MM.1S (cell line): ENCODE measurements around the gene USP32.
"Not testable (repeated sequence)": the region's sequence is repeated elsewhere in the genome, so short reads cannot be mapped to it uniquely, and the experiment has no call there.

Experiments used
- DNase-seq: peaks from one replicate; pipeline ENCODE4 v3.0.0-alpha.2; 2015
- H2AFZ ChIP-seq: fragments of 300-600 bp; sonication (generic); 2 replicates; pipeline ENCODE4 v1.6.0; 2016; ENCODE audit warnings: antibody characterized with exemption, low read length
- H3F3A ChIP-seq: fragments of 300-600 bp; sonication (generic); 2 replicates; pipeline ENCODE4 v1.6.1; 2016; ENCODE audit warnings: mild to moderate bottlenecking, antibody characterized with exemption, low read length, moderate library complexity, mixed read lengths; ENCODE audit not compliant: insufficient read depth
- H3K27ac ChIP-seq: fragments of 300-600 bp; sonication (generic); 2 replicates; pipeline ENCODE4 v1.5.1; 2016; ENCODE audit warnings: mild to moderate bottlenecking, low read length
- H3K27me3 ChIP-seq: fragments of 300-600 bp; sonication (generic); replicated peaks from 2 replicates; pipeline ENCODE4 v1.6.0; 2016; ENCODE audit warnings: low read length; ENCODE audit not compliant: insufficient read depth
- H3K36me3 ChIP-seq: fragments of 300-600 bp; sonication (generic); replicated peaks from 2 replicates; pipeline ENCODE4 v1.6.1; 2016; ENCODE audit warnings: mild to moderate bottlenecking, low read length, mixed read lengths; ENCODE audit not compliant: insufficient read depth
- H3K4me1 ChIP-seq: fragments of 300-600 bp; sonication (generic); 2 replicates; pipeline ENCODE4 v1.6.1; 2016; ENCODE audit warnings: low read length, mixed read lengths
- H3K4me2 ChIP-seq: fragments of 300-600 bp; sonication (generic); 2 replicates; pipeline ENCODE4 v1.6.0; 2016; ENCODE audit warnings: low read depth, low read length
- H3K4me3 ChIP-seq: fragments of 300-600 bp; sonication (generic); 2 replicates; pipeline ENCODE4 v1.5.1; 2016; ENCODE audit warnings: low read length, mixed read lengths
- H3K79me2 ChIP-seq: fragments of 300-600 bp; sonication (generic); 2 replicates; pipeline ENCODE4 v1.6.1; 2016; ENCODE audit warnings: mixed run types, low read length, mixed read lengths
- H3K9ac ChIP-seq: fragments of 300-600 bp; sonication (generic); 2 replicates; pipeline ENCODE4 v1.6.1; 2016; ENCODE audit warnings: low read length, mixed read lengths
- H3K9me2 ChIP-seq: fragments of 300-600 bp; sonication (generic); replicated peaks from 2 replicates; pipeline ENCODE4 v1.6.1; 2016; ENCODE audit warnings: mild to moderate bottlenecking, low read length, mixed read lengths; ENCODE audit not compliant: insufficient read depth
- H3K9me3 ChIP-seq: fragments of 300-600 bp; sonication (generic); replicated peaks from 2 replicates; pipeline ENCODE4 v1.6.1; 2016; ENCODE audit warnings: mild to moderate bottlenecking, low read length, mixed read lengths; ENCODE audit not compliant: insufficient read depth
- H4K20me1 ChIP-seq: fragments of 300-600 bp; sonication (generic); 2 replicates; pipeline ENCODE4 v1.6.1; 2016; ENCODE audit warnings: mild to moderate bottlenecking, low read length, moderate library complexity, mixed read lengths; ENCODE audit not compliant: insufficient read depth
- CTCF ChIP-seq: fragments of 300-600 bp; sonication (generic); IDR thresholded peaks from 2 replicates; pipeline ENCODE4 v1.5.1; 2016; ENCODE audit warnings: antibody characterized with exemption, low read length, mixed read lengths
- EZH2 ChIP-seq: fragments of 300-600 bp; sonication (generic); optimal IDR thresholded peaks from 2 replicates; pipeline ENCODE3; 2017; ENCODE audit warnings: low read depth, mild to moderate bottlenecking, antibody characterized with exemption, low read length, mixed read lengths
- EZH2phosphoT487 ChIP-seq: fragments of 300-600 bp; sonication (generic); IDR thresholded peaks from 2 replicates; pipeline ENCODE4 v1.6.1; 2018; ENCODE audit warnings: antibody characterized with exemption, low read length

Gene USP32

GRCh38 chr17:60381958-60382357, 10.0 kb downstream of the USP32 start:
- Histone ChIP-seq H3K79me2 (0 out of 2 replicates have a peak, but pooled peaks cover 5% of the 10 kb centered on the region), H3K27me3 (no peaks in the 10 kb centered on the region), H2AFZ (no peak overlapping the region), H3K9me3 (no peaks in the 10 kb centered on the region), H3F3A (no peaks in the 10 kb centered on the region), H4K20me1 (no peaks in the 10 kb centered on the region), H3K9ac (no peak overlapping the region), H3K36me3 (no peaks in the 10 kb centered on the region), H3K9me2 (no peaks in the 10 kb centered on the region), H3K4me3 (no peak overlapping the region), H3K27ac (no peak overlapping the region), H3K4me1 (no peaks in the 10 kb centered on the region), H3K4me2 (no peak overlapping the region)
- no peak for DNase-seq
- TF ChIP-seq EZH2 (no peak), EZH2phosphoT487 (no peak), CTCF (no peak)

- H3F3A ChIP-seq, H4K20me1 ChIP-seq, H3K4me1 ChIP-seq, H3K27ac ChIP-seq, H3K27me3 ChIP-seq, H3K4me2 ChIP-seq, H3K79me2 ChIP-seq, H2AFZ ChIP-seq, H3K36me3 ChIP-seq, H3K4me3 ChIP-seq, H3K9me3 ChIP-seq, H3K9me2 ChIP-seq, H3K9ac ChIP-seq, DNase-seq: not testable (repeated sequence)
Measured at GRCh38 chr17:60379461-60379860, 12.5 kb downstream of the USP32 start.

- not testable (repeated sequence) for H2AFZ ChIP-seq, H3K27ac ChIP-seq, H3K9me2 ChIP-seq, H3K9me3 ChIP-seq, H3K9ac ChIP-seq, H3K27me3 ChIP-seq, H3K4me3 ChIP-seq, DNase-seq, H3K79me2 ChIP-seq, H3K36me3 ChIP-seq, H4K20me1 ChIP-seq, H3F3A ChIP-seq, H3K4me1 ChIP-seq, H3K4me2 ChIP-seq
Measured at GRCh38 chr17:60378187-60378586, 13.7 kb downstream of the USP32 start.

GRCh38 chr17:60372790-60373483, 19.0 kb downstream of the USP32 start:
- H3K9me3 ChIP-seq = no peaks in the 10 kb centered on the region
- H4K20me1 ChIP-seq = no peaks in the 10 kb centered on the region
- no peaks in the 10 kb centered on the region for H3F3A ChIP-seq
- H3K36me3 ChIP-seq = no peaks in the 10 kb centered on the region
- no peaks in the 10 kb centered on the region for H3K79me2 ChIP-seq
- DNase-seq = no peak
- H2AFZ ChIP-seq = no peak overlapping the region
- no peaks in the 10 kb centered on the region for H3K27me3 ChIP-seq
- no peaks in the 10 kb centered on the region for H3K9me2 ChIP-seq
- TF ChIP-seq EZH2 = no peak
- no peak for TF ChIP-seq CTCF
- no peak for TF ChIP-seq EZH2phosphoT487
- no peak overlapping the region for H3K4me2 ChIP-seq
- no peak overlapping the region for H3K9ac ChIP-seq
- H3K27ac ChIP-seq = no peak overlapping the region
- no peaks in the 10 kb centered on the region for H3K4me1 ChIP-seq
- H3K4me3 ChIP-seq = no peak overlapping the region
